Upper lobe of left lung (tissue), 6 donors: ENCODE data around the gene CARS2. TPM values are rescaled to one million over a fixed set of nuclear protein-coding genes. Genes with fewer than 3 reads are reported as not detected.

ENCODE experiments used
- ATAC-seq, 2 donors: fragments of 200-7000 bp; cut with Tn5 transposase; one replicate each; pipeline ENCODE4 v1.9.1; 2022; ENCODE audit warnings: mild to moderate bottlenecking in 2 of 2, moderate library complexity in 2 of 2; ENCODE audit not compliant: low FRiP score in 2 of 2
- DNase-seq, 2 donors: peaks; one replicate each; pipeline ENCODE4 v3.0.0-alpha.2; 2019 to 2020
- H3K27ac ChIP-seq, 4 donors: fragments of 200-600 bp; sonication (generic); one replicate each; pipeline ENCODE4 v1.5.1; 2016 to 2019
- H3K27me3 ChIP-seq, 4 donors: fragments of 200-600 bp; sonication (generic); one replicate each; pipeline ENCODE4 v1.5.1; 2017 to 2019
- H3K36me3 ChIP-seq, 4 donors: fragments of 200-600 bp; sonication (generic); one replicate each; pipeline ENCODE4 v1.5.1; 2016 to 2019
- H3K4me1 ChIP-seq, 4 donors: fragments of 200-600 bp; sonication (generic); one replicate each; pipeline ENCODE4 v1.5.1; 2018 to 2019
- H3K4me3 ChIP-seq, 4 donors: fragments of 200-600 bp; sonication (generic); one replicate each; pipeline ENCODE4 v1.5.1; 2017 to 2019; ENCODE audit warnings: mild to moderate bottlenecking in 2 of 4, moderate library complexity in 1 of 4
- H3K9me3 ChIP-seq, 4 donors: fragments of 200-600 bp; sonication (generic); one replicate each; pipeline ENCODE4 v1.5.1; 2018 to 2019
- EP300 ChIP-seq, 4 donors: sonication (generic); formaldehyde crosslinking; IDR thresholded peaks; one replicate each; pipeline ENCODE4 v1.5.1; 2017; ENCODE audit warnings: antibody characterized with exemption in 4 of 4, control low read depth in 2 of 4
- POLR2A ChIP-seq, 4 donors: fragments of 450-650 bp; IDR thresholded peaks; one replicate each; pipeline ENCODE4 v1.5.1; 2016 to 2017; ENCODE audit warnings: antibody characterized with exemption in 4 of 4, mild to moderate bottlenecking in 2 of 4
- POLR2AphosphoS5 ChIP-seq, 2 donors: sonication (generic); formaldehyde crosslinking; IDR thresholded peaks; one replicate each; pipeline ENCODE4 v1.5.1; 2017; ENCODE audit warnings: antibody characterized with exemption in 2 of 2
- WGBS, 2 donors: methylation state at CpG; one replicate each; pipeline ENCODE4 v1.1.5; 2017 to 2018; 5-methylcytosine and 5-hydroxymethylcytosine counted together
- total RNA-seq, 6 donors: library from RNA; depleted of rRNA in 4 of 6; stranded (reverse); fragments of >200 nt in 4 of 6; gene quantifications; one replicate each; pipeline versions ENCODE4 v1.1.0 to v1.2.1, GENCODE V29; 2016 to 2021
- TF ChIP-seq, protein P1 (sequence below), 6 experiments: fragments of 450-650 bp in 4 of 6; fragments of 200-600 bp in 2 of 6; sonication (generic) in 2 of 6; IDR thresholded peaks; one replicate each; pipeline ENCODE4 v1.5.1; 2016 to 2019; ENCODE audit warnings: antibody characterized with exemption in 6 of 6
- donor health status: DM: no; HTN: no; CAD: no; lungs with moderate emphysema.
- donor health status: DM: no; HTN: yes; CAD: no; lungs with severe emphysema.

Gene CARS2
- total RNA-seq, 6 donors from 2014 or later, result 53.2 to 107 (median 63.0) TPM

DNA sequence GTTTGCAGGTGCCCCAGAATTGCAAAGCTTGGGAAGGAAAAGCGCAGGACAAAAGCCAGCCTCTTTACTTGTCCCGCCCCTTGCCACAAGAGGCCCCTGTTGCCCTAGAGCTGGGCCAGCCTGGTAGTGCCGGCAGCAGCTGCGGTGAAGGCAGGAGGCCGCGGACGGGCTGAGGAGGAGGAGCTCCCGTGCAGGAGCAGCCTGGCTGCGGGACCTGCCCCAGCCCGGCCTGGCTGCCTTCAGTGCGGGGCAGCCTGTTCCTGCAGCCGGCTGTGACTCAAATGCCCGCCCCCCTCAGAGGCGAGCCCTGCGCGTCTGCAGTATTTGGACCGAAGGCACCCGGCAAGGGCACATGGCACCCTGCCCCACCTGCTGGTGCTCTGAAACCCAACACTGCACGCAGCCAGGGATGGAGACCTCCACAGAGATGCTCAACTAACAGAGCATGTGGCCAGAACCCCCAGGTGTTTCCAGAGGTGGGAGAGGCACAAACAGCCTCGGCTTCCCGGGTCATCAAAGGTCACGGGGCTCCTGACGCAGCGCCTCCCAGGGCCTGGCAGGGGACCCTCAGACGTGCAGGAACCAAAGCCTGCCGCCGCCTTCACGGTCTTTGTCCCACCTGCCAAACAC lies 60.9 kb downstream of the CARS2 start:
- H3K4me3 ChIP-seq, result no peak overlapping the region
- ATAC-seq (peak; percentile 55 to 65), DNase-seq (peak; percentile 68 to 88)
- 69 to 80% methylated on average over 1 to 26 of the region's 28 CpGs for WGBS, 2 donors
- H3K4me1 ChIP-seq, result peaks cover 0 to 7% (median 4%) of the 10 kb centered on the region in 4 donors
- H3K9me3 ChIP-seq, result no peaks in the 10 kb centered on the region
- H3K36me3 ChIP-seq, result peaks cover 7 to 83% (median 53%) of the 10 kb centered on the region in 4 donors
- no peak overlapping the region for H3K27ac ChIP-seq
- no peaks in the 10 kb centered on the region for H3K27me3 ChIP-seq
- TF ChIP-seq, protein P1, sequence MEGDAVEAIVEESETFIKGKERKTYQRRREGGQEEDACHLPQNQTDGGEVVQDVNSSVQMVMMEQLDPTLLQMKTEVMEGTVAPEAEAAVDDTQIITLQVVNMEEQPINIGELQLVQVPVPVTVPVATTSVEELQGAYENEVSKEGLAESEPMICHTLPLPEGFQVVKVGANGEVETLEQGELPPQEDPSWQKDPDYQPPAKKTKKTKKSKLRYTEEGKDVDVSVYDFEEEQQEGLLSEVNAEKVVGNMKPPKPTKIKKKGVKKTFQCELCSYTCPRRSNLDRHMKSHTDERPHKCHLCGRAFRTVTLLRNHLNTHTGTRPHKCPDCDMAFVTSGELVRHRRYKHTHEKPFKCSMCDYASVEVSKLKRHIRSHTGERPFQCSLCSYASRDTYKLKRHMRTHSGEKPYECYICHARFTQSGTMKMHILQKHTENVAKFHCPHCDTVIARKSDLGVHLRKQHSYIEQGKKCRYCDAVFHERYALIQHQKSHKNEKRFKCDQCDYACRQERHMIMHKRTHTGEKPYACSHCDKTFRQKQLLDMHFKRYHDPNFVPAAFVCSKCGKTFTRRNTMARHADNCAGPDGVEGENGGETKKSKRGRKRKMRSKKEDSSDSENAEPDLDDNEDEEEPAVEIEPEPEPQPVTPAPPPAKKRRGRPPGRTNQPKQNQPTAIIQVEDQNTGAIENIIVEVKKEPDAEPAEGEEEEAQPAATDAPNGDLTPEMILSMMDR (IDR thresholded peaks at IDR 0.05), result peak in 5 of 6 experiments; percentile 27 to 58 (median 45)
- no peak for TF ChIP-seq POLR2A (IDR thresholded peaks at IDR 0.05)
- no peak for TF ChIP-seq POLR2AphosphoS5 (IDR thresholded peaks at IDR 0.05)

DNA sequence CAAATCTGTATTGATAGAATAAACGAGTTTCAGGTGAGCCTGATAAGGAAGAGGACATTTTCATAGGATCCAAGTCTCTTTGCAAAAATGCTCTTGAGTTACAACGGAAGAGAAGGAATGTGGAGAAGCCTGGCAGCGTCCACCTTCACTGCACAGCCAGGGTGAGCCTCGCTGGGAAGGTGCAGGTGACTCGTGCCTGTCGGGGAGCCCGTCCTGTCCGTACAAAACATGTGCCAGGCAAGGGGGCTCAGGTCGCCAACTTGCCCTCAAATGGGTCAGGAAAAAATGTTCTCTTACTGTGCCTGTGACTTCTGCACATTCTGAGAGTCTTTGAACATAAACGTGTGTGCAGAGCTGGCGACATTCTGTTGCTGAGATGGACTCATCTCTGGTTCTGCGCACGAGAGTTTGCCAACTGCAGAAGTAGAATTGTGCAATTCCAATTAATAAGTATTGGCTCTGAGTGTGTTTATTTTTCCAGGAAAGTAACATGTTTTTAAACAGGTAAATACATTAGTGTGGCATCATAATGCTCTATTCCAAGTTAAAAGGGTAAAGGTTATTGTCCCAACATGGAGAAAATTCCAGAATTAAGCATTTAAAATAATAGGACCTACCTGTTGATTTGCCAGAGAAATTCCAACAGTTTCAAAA lies 62.0 kb downstream of the CARS2 start:
- Histone ChIP-seq H3K4me1 (peaks cover 0 to 7% (median 4%) of the 10 kb centered on the region in 4 donors), H3K27me3 (no peaks in the 10 kb centered on the region), H3K4me3 (no peak overlapping the region), H3K36me3 (peaks cover 7 to 83% (median 54%) of the 10 kb centered on the region in 4 donors), H3K27ac (no peak overlapping the region), H3K9me3 (no peaks in the 10 kb centered on the region)
- WGBS, 2 donors, result 79 to 83% methylated on average over 13 of the region's 13 CpGs
- TF ChIP-seq POLR2AphosphoS5 (IDR thresholded peaks at IDR 0.05) (no peak), POLR2A (IDR thresholded peaks at IDR 0.05) (no peak), EP300 (IDR thresholded peaks at IDR 0.05) (no peak)
- TF ChIP-seq, protein P1 (IDR thresholded peaks at IDR 0.05), result no peak
- DNase-seq (no peak), ATAC-seq (no peak)

DNA sequence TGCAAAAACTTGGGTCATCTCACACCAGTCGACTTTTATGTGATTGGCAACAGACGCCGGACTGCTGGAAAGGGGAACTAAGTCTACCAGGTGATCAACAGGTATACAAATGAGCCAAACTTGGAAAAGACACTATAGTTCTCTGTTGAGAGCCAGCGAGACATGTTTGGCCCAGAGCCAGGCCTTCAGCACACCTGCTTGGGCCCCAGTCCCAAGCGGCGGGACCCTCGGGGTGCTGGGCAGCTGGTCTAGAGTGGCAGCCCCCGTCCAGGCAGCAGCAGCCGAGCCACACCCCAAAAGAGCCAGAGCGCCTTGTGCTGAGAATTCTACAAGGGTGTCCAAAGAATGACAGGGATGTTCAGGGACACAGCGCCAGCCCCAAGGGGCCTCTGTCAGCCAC lies 62.6 kb downstream of the CARS2 start:
- no peaks in the 10 kb centered on the region for H3K27me3 ChIP-seq
- no peak for TF ChIP-seq POLR2AphosphoS5 (IDR thresholded peaks at IDR 0.05)
- TF ChIP-seq, protein P1 (IDR thresholded peaks at IDR 0.05), result no peak
- TF ChIP-seq EP300 (IDR thresholded peaks at IDR 0.05), result no peak
- no peak for TF ChIP-seq POLR2A (IDR thresholded peaks at IDR 0.05)
- H3K36me3 ChIP-seq, result peaks cover 10 to 84% (median 59%) of the 10 kb centered on the region in 4 donors
- peaks cover 0 to 7% (median 4%) of the 10 kb centered on the region in 4 donors for H3K4me1 ChIP-seq
- 72 to 79% methylated on average over 5 to 11 of the region's 11 CpGs for WGBS, 2 donors
- H3K4me3 ChIP-seq, result no peak overlapping the region
- H3K9me3 ChIP-seq, result no peaks in the 10 kb centered on the region
- no peak for ATAC-seq
- no peak overlapping the region for H3K27ac ChIP-seq
- DNase-seq, result no peak

DNA sequence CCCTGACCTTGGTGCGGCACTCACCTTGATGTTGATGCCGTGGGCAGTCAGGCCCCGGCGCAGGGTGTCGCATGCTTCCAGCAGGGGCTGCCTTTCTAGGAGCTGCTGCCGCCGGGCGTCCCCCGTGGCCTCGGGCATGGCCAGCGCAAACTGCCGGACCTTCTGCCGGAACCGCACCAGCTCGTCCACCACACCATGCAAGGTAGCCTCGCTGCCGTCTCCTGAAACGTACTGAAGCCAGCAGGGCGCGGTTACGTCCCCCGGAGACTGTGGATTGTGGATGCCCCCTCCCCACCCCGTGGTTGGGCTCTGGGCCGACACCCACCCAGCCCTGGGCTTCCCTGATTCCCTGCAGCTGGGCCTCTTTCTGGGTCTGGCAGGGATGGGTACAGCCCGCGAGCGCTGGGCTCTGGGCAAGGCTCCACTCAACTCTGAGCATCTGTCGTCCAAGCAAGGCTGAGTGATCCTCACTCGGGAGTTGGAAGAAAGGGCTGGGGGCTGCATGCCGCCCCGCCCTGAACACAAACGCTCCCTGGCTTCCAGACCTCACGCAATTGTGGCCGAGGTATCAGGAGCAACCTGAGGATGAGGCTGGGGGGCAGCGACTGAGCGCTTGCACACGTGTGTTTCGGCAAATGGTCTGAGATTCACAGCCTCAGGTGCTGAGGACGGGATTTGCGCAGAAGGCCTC lies 63.5 kb downstream of the CARS2 start:
- no peak overlapping the region for H3K27ac ChIP-seq
- no peak overlapping the region for H3K4me3 ChIP-seq
- peaks cover 10 to 90% (median 68%) of the 10 kb centered on the region in 4 donors for H3K36me3 ChIP-seq
- H3K27me3 ChIP-seq, result no peaks in the 10 kb centered on the region
- no peaks in the 10 kb centered on the region for H3K9me3 ChIP-seq
- 89 to 93% methylated on average over 11 to 28 of the region's 40 CpGs for WGBS, 2 donors
- H3K4me1 ChIP-seq, result peaks cover 0 to 7% (median 4%) of the 10 kb centered on the region in 4 donors
- peak in 1 of 2 donors; percentile 82 for DNase-seq
- no peak for TF ChIP-seq POLR2A (IDR thresholded peaks at IDR 0.05)
- no peak for TF ChIP-seq EP300 (IDR thresholded peaks at IDR 0.05)
- no peak for TF ChIP-seq POLR2AphosphoS5 (IDR thresholded peaks at IDR 0.05)
- TF ChIP-seq, protein P1 (IDR thresholded peaks at IDR 0.05), result no peak
- ATAC-seq, result no peak
